Fibroblast of lung (primary cell): Measurements from ENCODE around the gene MAPKAP1. TPM values are rescaled to one million over a fixed set of nuclear protein-coding genes. Genes with fewer than 3 reads are reported as not detected.
A peak's percentile ranks its signal among the peaks of the same experiment; 100 is the strongest.

Experiments
- DNase-seq, 2 donors: peaks; one replicate each; pipeline versions ENCODE4 v3.0.0 to v3.0.0-alpha.2; 2010; ENCODE audit warnings: low read depth in 2 of 2
- H2AFZ ChIP-seq: 2 replicates; pipeline ENCODE4 v1.5.1; 2012; ENCODE audit warnings: low read length, control low read depth, inconsistent platforms
- H3K27ac ChIP-seq: 2 replicates; pipeline ENCODE4 v1.5.1; 2011; ENCODE audit warnings: low read length, control low read depth; ENCODE audit not compliant: insufficient read depth
- H3K27me3 ChIP-seq: 2 replicates; pipeline ENCODE4 v1.5.1; 2011; ENCODE audit warnings: mild to moderate bottlenecking, low read length; ENCODE audit not compliant: control insufficient read depth, insufficient read depth
- H3K36me3 ChIP-seq: 2 replicates; pipeline ENCODE4 v1.5.1; 2011; ENCODE audit warnings: low read length; ENCODE audit not compliant: control insufficient read depth, insufficient read depth
- H3K4me1 ChIP-seq: 2 replicates; pipeline ENCODE4 v1.5.1; 2011; ENCODE audit warnings: low read length; ENCODE audit not compliant: control insufficient read depth, insufficient read depth; ENCODE audit errors: extremely low read depth
- H3K4me2 ChIP-seq: 2 replicates; pipeline ENCODE4 v1.5.1; 2011; ENCODE audit warnings: low read length, control low read depth; ENCODE audit not compliant: insufficient read depth; ENCODE audit errors: extremely low read depth
- H3K4me3 ChIP-seq, 4 experiments: fragments of 200-600 bp in 1 of 4; sonication (generic) in 1 of 4; replicated peaks in 1 of 4; 2 replicates each; pipeline ENCODE4 v1.5.1; 2011 to 2016; ENCODE audit warnings: low read length in 4 of 4, low read depth in 3 of 4, mild to moderate bottlenecking in 3 of 4, control low read depth in 2 of 4, inconsistent platforms in 1 of 4, mixed read lengths in 1 of 4; ENCODE audit not compliant: insufficient read depth in 1 of 4; ENCODE audit errors: control extremely low read depth in 1 of 4
- H3K79me2 ChIP-seq: 2 replicates; pipeline ENCODE4 v1.5.1; 2012; ENCODE audit warnings: mild to moderate bottlenecking, low read length, inconsistent platforms; ENCODE audit not compliant: control insufficient read depth, insufficient read depth
- H3K9ac ChIP-seq: 2 replicates; pipeline ENCODE4 v1.5.1; 2011; ENCODE audit warnings: mild to moderate bottlenecking, low read length, control low read depth; ENCODE audit not compliant: insufficient read depth
- H3K9me3 ChIP-seq: 2 replicates; pipeline ENCODE4 v1.5.1; 2012; ENCODE audit warnings: low read depth, low read length; ENCODE audit not compliant: control insufficient read depth, insufficient read depth
- H4K20me1 ChIP-seq: 2 replicates; pipeline ENCODE4 v1.5.1; 2011; ENCODE audit warnings: low read length; ENCODE audit not compliant: control insufficient read depth, insufficient read depth; ENCODE audit errors: extremely low read depth
- CTCF ChIP-seq, 2 donors: IDR thresholded peaks in 1 of 2; conservative IDR thresholded peaks in 1 of 2; 1 replicate in 1 of 2; 2 replicates in 1 of 2; pipeline ENCODE4 v1.5.1; 2011 to 2012; ENCODE audit warnings: low read length in 2 of 2, control low read depth in 1 of 2, inconsistent platforms in 1 of 2, low read depth in 1 of 2, mild to moderate bottlenecking in 1 of 2
- EZH2 ChIP-seq: IDR thresholded peaks from 2 replicates; pipeline ENCODE4 v1.5.1; 2012; ENCODE audit warnings: low read length, control low read depth, mild to moderate bottlenecking; ENCODE audit errors: missing control alignments
- polyA plus RNA-seq, 2 donors: library from polyadenylated mRNA; depleted of rRNA in 1 of 2; stranded (reverse) in 1 of 2; unstranded in 1 of 2; fragments of >200 nt; gene quantifications; 2 replicates each; pipeline ENCODE4 v1.2.1, GENCODE V29; 2011 to 2012; ENCODE audit warnings: missing spikeins in 1 of 2
- total RNA-seq: library from RNA; depleted of rRNA; stranded (reverse); fragments of >200 nt; gene quantifications from 2 replicates; pipeline ENCODE4 v1.2.1, GENCODE V29; 2014

Gene MAPKAP1
- total and polyA plus RNA-seq, 2 donors (not counting 1 experiment from before 2014, with no cell fraction given) = 63.7 to 127 TPM

- Histone ChIP-seq H4K20me1 (no peaks in the 10 kb centered on the region), H3K9ac (no peak overlapping the region), H3K4me3 (no peak overlapping the region), H3K9me3 (no peaks in the 10 kb centered on the region), H3K36me3 (no peaks in the 10 kb centered on the region), H3K4me2 (no peak overlapping the region), H2AFZ (no peak overlapping the region), H3K27ac (no peak overlapping the region), H3K4me1 (peaks cover 17% of the 10 kb centered on the region), H3K27me3 (no peaks in the 10 kb centered on the region), H3K79me2 (no peaks in the 10 kb centered on the region)
- TF ChIP-seq CTCF (conservative IDR thresholded peaks at IDR 0.05 in 1 of 2, IDR thresholded peaks at IDR 0.05 in 1 of 2; ENCODE audit: low read depth in 1 of 2, low read length in 2 of 2) = no peak
- TF ChIP-seq EZH2 = no peak
- DNase-seq = no peak
These were observed 177.9 kb downstream of the MAPKAP1 start for GRCh38 chr9:125529107-125529506.

- TF ChIP-seq CTCF (conservative IDR thresholded peaks at IDR 0.05 in 1 of 2, IDR thresholded peaks at IDR 0.05 in 1 of 2; ENCODE audit: low read depth in 1 of 2, low read length in 2 of 2) (no peak), EZH2 (no peak)
- no peak overlapping the region for H3K9ac ChIP-seq
- no peak overlapping the region for H3K27ac ChIP-seq
- no peaks in the 10 kb centered on the region for H3K9me3 ChIP-seq
- no peaks in the 10 kb centered on the region for H3K36me3 ChIP-seq
- H3K4me3 ChIP-seq = no peak overlapping the region
- no peak overlapping the region for H2AFZ ChIP-seq
- H3K27me3 ChIP-seq = no peaks in the 10 kb centered on the region
- no peak overlapping the region for H3K4me2 ChIP-seq
- H3K79me2 ChIP-seq = no peaks in the 10 kb centered on the region
- peaks cover 15% of the 10 kb centered on the region for H3K4me1 ChIP-seq
- DNase-seq = no peak
- H4K20me1 ChIP-seq = no peaks in the 10 kb centered on the region
These were observed 179.5 kb downstream of the MAPKAP1 start for GRCh38 chr9:125527471-125528002.

- Histone ChIP-seq H3K79me2 (no peaks in the 10 kb centered on the region), H3K36me3 (no peaks in the 10 kb centered on the region), H3K4me3 (no peak overlapping the region), H3K9ac (no peak overlapping the region), H2AFZ (no peak overlapping the region), H4K20me1 (no peaks in the 10 kb centered on the region), H3K4me2 (peak overlapping the region; percentile 20), H3K27me3 (no peaks in the 10 kb centered on the region), H3K9me3 (no peaks in the 10 kb centered on the region), H3K4me1 (peaks cover 19% of the 10 kb centered on the region), H3K27ac (peak overlapping the region; percentile 57)
- TF ChIP-seq EZH2 = no peak
- peak; percentile 76 to 99 for DNase-seq
These were observed 180.9 kb downstream of the MAPKAP1 start for GRCh38 chr9:125525921-125526631.
